Measurements from ENCODE around the gene GUCY2C. TPM values are rescaled to one million over a fixed set of nuclear protein-coding genes. Genes with fewer than 3 reads are reported as not detected.

Gene GUCY2C
- total RNA-seq, 1 donor from 2014 or later: not detected

DNA sequence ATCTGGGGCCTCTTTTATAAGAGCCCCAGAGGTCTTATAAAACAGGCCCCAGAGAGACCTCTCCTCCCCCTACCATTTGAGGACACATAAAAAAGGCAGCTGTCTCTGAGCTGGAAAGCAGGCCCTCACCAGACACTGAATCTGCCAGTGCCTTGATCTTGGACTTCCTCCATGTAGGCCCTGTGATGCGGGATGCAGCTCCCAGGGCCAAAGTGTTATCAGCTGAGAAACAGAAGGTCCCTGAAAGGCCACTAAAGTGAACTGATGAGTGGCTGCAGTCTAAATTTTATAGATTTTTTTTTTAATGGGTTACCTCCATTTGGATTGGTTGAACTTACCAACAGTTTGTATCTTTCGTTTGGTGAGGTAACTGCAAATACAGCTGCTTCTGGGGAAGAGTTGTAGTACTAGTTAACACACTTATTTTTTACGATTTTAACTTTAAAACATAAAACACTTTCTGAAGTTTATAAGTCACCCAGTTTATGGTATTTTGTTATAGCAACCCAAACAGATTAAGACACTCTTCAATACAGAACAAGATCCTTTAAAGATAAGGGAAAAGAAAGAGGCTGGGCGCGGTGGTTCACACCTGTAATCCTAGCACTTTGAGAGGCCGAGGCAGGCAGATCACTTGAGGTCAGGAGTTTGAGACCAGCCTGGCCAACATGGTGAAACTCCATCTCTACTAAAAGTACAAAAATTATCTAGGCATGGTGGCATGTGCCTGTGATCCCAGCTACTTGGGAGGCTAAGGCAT is 5.6 kb upstream of the GUCY2C start:
- Mint-ChIP-seq H3K36me3 (ENCODE audit: low read depth) (peaks cover under 1% of the 10 kb centered on the region), H3K4me1 (no peaks in the 10 kb centered on the region), H3K27me3 (ENCODE audit: low read depth) (peaks cover 27% of the 10 kb centered on the region), H3K4me3 (no peak overlapping the region), H3K9me3 (peaks cover 5% of the 10 kb centered on the region), H3K27ac (ENCODE audit: unreplicated experiment) (no peak overlapping the region)
- DNase-seq (ENCODE audit: low read depth, low spot score): no peak
- TF ChIP-seq, protein P1, sequence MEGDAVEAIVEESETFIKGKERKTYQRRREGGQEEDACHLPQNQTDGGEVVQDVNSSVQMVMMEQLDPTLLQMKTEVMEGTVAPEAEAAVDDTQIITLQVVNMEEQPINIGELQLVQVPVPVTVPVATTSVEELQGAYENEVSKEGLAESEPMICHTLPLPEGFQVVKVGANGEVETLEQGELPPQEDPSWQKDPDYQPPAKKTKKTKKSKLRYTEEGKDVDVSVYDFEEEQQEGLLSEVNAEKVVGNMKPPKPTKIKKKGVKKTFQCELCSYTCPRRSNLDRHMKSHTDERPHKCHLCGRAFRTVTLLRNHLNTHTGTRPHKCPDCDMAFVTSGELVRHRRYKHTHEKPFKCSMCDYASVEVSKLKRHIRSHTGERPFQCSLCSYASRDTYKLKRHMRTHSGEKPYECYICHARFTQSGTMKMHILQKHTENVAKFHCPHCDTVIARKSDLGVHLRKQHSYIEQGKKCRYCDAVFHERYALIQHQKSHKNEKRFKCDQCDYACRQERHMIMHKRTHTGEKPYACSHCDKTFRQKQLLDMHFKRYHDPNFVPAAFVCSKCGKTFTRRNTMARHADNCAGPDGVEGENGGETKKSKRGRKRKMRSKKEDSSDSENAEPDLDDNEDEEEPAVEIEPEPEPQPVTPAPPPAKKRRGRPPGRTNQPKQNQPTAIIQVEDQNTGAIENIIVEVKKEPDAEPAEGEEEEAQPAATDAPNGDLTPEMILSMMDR (conservative IDR thresholded peaks at IDR 0.05): no peak

GRCh38 chr12:14700935-14701334 is 4.5 kb upstream of the GUCY2C start:
- Mint-ChIP-seq H3K36me3 (ENCODE audit: low read depth) (no peaks in the 10 kb centered on the region), H3K4me1 (no peaks in the 10 kb centered on the region), H3K9me3 (peaks cover 5% of the 10 kb centered on the region), H3K27ac (ENCODE audit: unreplicated experiment) (no peak overlapping the region), H3K27me3 (ENCODE audit: low read depth) (peaks cover 17% of the 10 kb centered on the region), H3K4me3 (no peak overlapping the region)
- TF ChIP-seq, protein P1 (conservative IDR thresholded peaks at IDR 0.05): no peak
- no peak for DNase-seq (ENCODE audit: low read depth, low spot score)

DNA sequence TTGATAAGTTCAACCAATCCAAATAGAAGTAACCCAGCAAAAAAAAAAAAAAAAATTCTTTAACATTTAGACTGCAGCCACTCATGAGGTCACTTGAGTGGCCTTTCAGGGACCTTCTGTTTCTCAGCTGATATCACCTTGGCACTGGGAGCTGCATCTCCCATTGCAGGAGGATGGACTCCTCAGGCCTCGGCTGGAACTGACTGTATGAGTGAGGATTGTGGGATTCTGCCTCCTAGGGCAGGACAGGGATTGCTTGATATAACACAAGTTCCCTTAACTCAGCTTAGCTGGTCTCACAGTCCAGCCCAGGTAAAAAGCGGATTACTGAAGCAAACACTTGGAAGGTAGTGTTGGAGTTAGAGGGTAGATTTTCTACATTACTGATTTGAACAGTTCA is 3.5 kb upstream of the GUCY2C start:
- no peak overlapping the region for H3K27ac Mint-ChIP-seq (ENCODE audit: unreplicated experiment)
- H3K9me3 Mint-ChIP-seq: peaks cover 5% of the 10 kb centered on the region
- no peaks in the 10 kb centered on the region for H3K4me1 Mint-ChIP-seq
- no peak overlapping the region for H3K4me3 Mint-ChIP-seq
- H3K36me3 Mint-ChIP-seq (ENCODE audit: low read depth): no peaks in the 10 kb centered on the region
- peaks cover 11% of the 10 kb centered on the region for H3K27me3 Mint-ChIP-seq (ENCODE audit: low read depth)
- no peak for DNase-seq (ENCODE audit: low read depth, low spot score)
- TF ChIP-seq, protein P1 (conservative IDR thresholded peaks at IDR 0.05): no peak

GRCh38 chr12:14698555-14698954 is 2.2 kb upstream of the GUCY2C start:
- no peaks in the 10 kb centered on the region for H3K4me1 Mint-ChIP-seq
- H3K27me3 Mint-ChIP-seq (ENCODE audit: low read depth): peaks cover 4% of the 10 kb centered on the region
- TF ChIP-seq, protein P1 (conservative IDR thresholded peaks at IDR 0.05): no peak
- H3K27ac Mint-ChIP-seq (ENCODE audit: unreplicated experiment): no peak overlapping the region
- H3K9me3 Mint-ChIP-seq: peaks cover 5% of the 10 kb centered on the region
- no peak overlapping the region for H3K4me3 Mint-ChIP-seq
- no peaks in the 10 kb centered on the region for H3K36me3 Mint-ChIP-seq (ENCODE audit: low read depth)
- DNase-seq (ENCODE audit: low read depth, low spot score): no peak

- Mint-ChIP-seq H3K4me3 (no peak overlapping the region), H3K9me3 (peaks cover 5% of the 10 kb centered on the region), H3K36me3 (ENCODE audit: low read depth) (no peaks in the 10 kb centered on the region), H3K27me3 (ENCODE audit: low read depth) (peaks cover 2% of the 10 kb centered on the region), H3K4me1 (no peaks in the 10 kb centered on the region), H3K27ac (ENCODE audit: unreplicated experiment) (no peak overlapping the region)
- DNase-seq (ENCODE audit: low read depth, low spot score): no peak
- TF ChIP-seq, protein P1 (conservative IDR thresholded peaks at IDR 0.05): no peak
These were observed 671 bp downstream of the GUCY2C start for GRCh38 chr12:14695715-14696141.
